HEK293 (cell line): ENCODE data around the gene SIK2.

ENCODE experiments used
- REST ChIP-seq: fragments of 450-650 bp; formaldehyde crosslinking; IDR thresholded peaks from 2 replicates; pipeline ENCODE4 v1.5.1; 2016; ENCODE audit warnings: missing biosample characterization, missing genetic modification characterization
- ZBTB7A ChIP-seq: fragments of 450-650 bp; formaldehyde crosslinking; IDR thresholded peaks from 2 replicates; pipeline ENCODE4 v1.5.1; 2016; ENCODE audit warnings: low read depth, missing biosample characterization, missing genetic modification characterization
- ZNF341 ChIP-seq: fragments of 450-650 bp; formaldehyde crosslinking; IDR thresholded peaks from 2 replicates; pipeline ENCODE4; 2016; ENCODE audit warnings: low read depth, missing biosample characterization, missing genetic modification characterization
- ZNF548 ChIP-seq: fragments of 450-650 bp; formaldehyde crosslinking; IDR thresholded peaks from 2 replicates; pipeline ENCODE4 v1.5.1; 2016; ENCODE audit warnings: missing biosample characterization, missing genetic modification characterization
- ZNF626 ChIP-seq: fragments of 450-650 bp; sonication (Bioruptor Pico); formaldehyde crosslinking; IDR thresholded peaks from 2 replicates; pipeline ENCODE4 v1.5.1; 2018; ENCODE audit warnings: missing biosample characterization, missing genetic modification characterization, inconsistent platforms

- TF ChIP-seq ZNF548 (tag by site-specific recombination) (no peak), REST (tag by site-specific recombination) (no peak), ZBTB7A (tag by site-specific recombination) (no peak), ZNF341 (tag by site-specific recombination) (no peak), ZNF626 (no peak)
Observed at GRCh38 chr11:111605681-111606080, 3.4 kb downstream of the SIK2 start.
